H9 (cell line): ENCODE results near the gene LRRC58. TPM values are rescaled to one million over a fixed set of nuclear protein-coding genes. Genes with fewer than 3 reads are reported as not detected.

Experiments used
- DNase-seq: peaks from one replicate; pipeline ENCODE4 v3.0.0-alpha.2; 2017
- H2AFZ ChIP-seq: one replicate; pipeline ENCODE4 v1.6.1; 2013; ENCODE audit warnings: mild to moderate bottlenecking, low read length, control low read depth, moderate library complexity
- H2AK5ac ChIP-seq: 2 replicates; pipeline ENCODE4 v1.6.1; 2013; ENCODE audit warnings: low read length, control low read depth, mixed read lengths; ENCODE audit not compliant: insufficient read length
- H2BK120ac ChIP-seq: one replicate; pipeline ENCODE4 v1.6.1; 2013; ENCODE audit warnings: low read depth, mild to moderate bottlenecking, low read length, control low read depth, inconsistent platforms; ENCODE audit not compliant: poor library complexity, severe bottlenecking
- H2BK12ac ChIP-seq: 2 replicates; pipeline ENCODE4 v1.6.1; 2013; ENCODE audit warnings: low read length, control low read depth, mixed read lengths, low read depth; ENCODE audit not compliant: insufficient read length
- H2BK15ac ChIP-seq: 2 replicates; pipeline ENCODE4 v1.6.1; 2013; ENCODE audit warnings: low read depth, low read length, control low read depth
- H2BK20ac ChIP-seq: one replicate; pipeline ENCODE4 v1.6.1; 2013; ENCODE audit warnings: low read depth, mild to moderate bottlenecking, low read length, control low read depth, inconsistent platforms; ENCODE audit not compliant: poor library complexity, severe bottlenecking
- H2BK5ac ChIP-seq: 2 replicates; pipeline ENCODE4 v1.6.1; 2013; ENCODE audit warnings: low read length, control low read depth, mixed read lengths; ENCODE audit not compliant: insufficient read length
- H3K14ac ChIP-seq: 2 replicates; pipeline ENCODE4 v1.6.1; 2013; ENCODE audit warnings: low read length, control low read depth; ENCODE audit not compliant: insufficient read depth
- H3K18ac ChIP-seq: 2 replicates; pipeline ENCODE4 v1.6.1; 2013; ENCODE audit warnings: low read depth, mild to moderate bottlenecking, mixed read lengths, low read length, control low read depth; ENCODE audit not compliant: insufficient read length
- H3K23ac ChIP-seq: 2 replicates; pipeline ENCODE4 v1.6.1; 2013; ENCODE audit warnings: low read length, control low read depth, mixed read lengths, low read depth; ENCODE audit not compliant: insufficient read length
- H3K23me2 ChIP-seq: 2 replicates; pipeline ENCODE4 v1.6.1; 2013; ENCODE audit warnings: low read depth, mild to moderate bottlenecking, mixed read lengths, low read length, control low read depth; ENCODE audit not compliant: insufficient read length, poor library complexity, severe bottlenecking
- H3K27ac ChIP-seq: 2 replicates; pipeline ENCODE4 v1.5.1; 2013; ENCODE audit warnings: low read length, control low read depth, mixed read lengths, low read depth; ENCODE audit not compliant: insufficient read length
- H3K27me3 ChIP-seq: 2 replicates; pipeline ENCODE4 v1.6.1; 2013; ENCODE audit warnings: low read length, control low read depth, inconsistent platforms; ENCODE audit not compliant: insufficient read depth
- H3K4ac ChIP-seq: 2 replicates; pipeline ENCODE4 v1.6.1; 2013; ENCODE audit warnings: low read depth, mild to moderate bottlenecking, control low read depth, inconsistent platforms, low read length, moderate library complexity
- H3K4me1 ChIP-seq: 2 replicates; pipeline ENCODE4 v1.6.1; 2013; ENCODE audit warnings: low read length, control low read depth, inconsistent platforms; ENCODE audit not compliant: insufficient read depth
- H3K4me2 ChIP-seq: 2 replicates; pipeline ENCODE4 v1.6.1; 2013; ENCODE audit warnings: low read length, control low read depth, mixed read lengths; ENCODE audit not compliant: insufficient read length, insufficient read depth
- H3K56ac ChIP-seq: 2 replicates; pipeline ENCODE4 v1.6.1; 2013; ENCODE audit warnings: low read depth, mild to moderate bottlenecking, mixed read lengths, low read length, control low read depth; ENCODE audit not compliant: insufficient read length
- H3K79me1 ChIP-seq: 2 replicates; pipeline ENCODE4 v1.6.1; 2013; ENCODE audit warnings: low read depth, mild to moderate bottlenecking, moderate library complexity, low read length, control low read depth, inconsistent platforms; ENCODE audit not compliant: insufficient read depth, poor library complexity, severe bottlenecking
- H3K79me2 ChIP-seq: 2 replicates; pipeline ENCODE4 v1.6.1; 2013; ENCODE audit warnings: low read length, control low read depth, inconsistent platforms; ENCODE audit not compliant: insufficient read depth
- H3K9ac ChIP-seq: 2 replicates; pipeline ENCODE4 v1.6.1; 2013; ENCODE audit warnings: low read length, control low read depth, mixed read lengths; ENCODE audit not compliant: insufficient read length; ENCODE audit errors: extremely low read depth
- H3K9me3 ChIP-seq: one replicate; pipeline ENCODE4 v1.6.1; 2013; ENCODE audit warnings: low read depth, low read length, inconsistent platforms; ENCODE audit not compliant: control insufficient read depth
- H3T11ph ChIP-seq: one replicate; pipeline ENCODE4 v1.6.1; 2013; ENCODE audit warnings: mild to moderate bottlenecking, low read length, control low read depth, inconsistent platforms
- H4K20me1 ChIP-seq: one replicate; pipeline ENCODE4 v1.6.1; 2013; ENCODE audit not compliant: control insufficient read depth, insufficient read length, insufficient read depth
- H4K5ac ChIP-seq: 2 replicates; pipeline ENCODE4 v1.6.1; 2013; ENCODE audit warnings: low read depth, mild to moderate bottlenecking, mixed read lengths, low read length, control low read depth; ENCODE audit not compliant: insufficient read length
- H4K8ac ChIP-seq: replicated peaks from 2 replicates; pipeline ENCODE4 v1.6.1; 2013; ENCODE audit warnings: low read length, control low read depth, mixed read lengths, low read depth; ENCODE audit not compliant: insufficient read length
- H4K91ac ChIP-seq: 2 replicates; pipeline ENCODE4 v1.6.1; 2013; ENCODE audit warnings: low read depth, mild to moderate bottlenecking, moderate library complexity, mixed read lengths, low read length, control low read depth; ENCODE audit not compliant: insufficient read length
- H3K27ac Mint-ChIP-seq, 3 experiments: 2 replicates in 2 of 3; 3 replicates in 1 of 3; pipeline ENCODE4 v1.8.0; 2020 to 2021; ENCODE audit warnings: mixed read lengths in 3 of 3, mild to moderate bottlenecking in 1 of 3, moderate library complexity in 1 of 3
- H3K27me3 Mint-ChIP-seq: 2 replicates; pipeline ENCODE4 v1.8.0; 2021; ENCODE audit warnings: low read depth, mild to moderate bottlenecking, moderate library complexity, mixed read lengths
- H3K36me3 Mint-ChIP-seq, 3 experiments: 2 replicates in 2 of 3; 3 replicates in 1 of 3; pipeline ENCODE4 v1.8.0; 2020 to 2021; ENCODE audit warnings: low read depth in 3 of 3, mixed read lengths in 3 of 3; ENCODE audit not compliant: insufficient read depth in 1 of 3
- H3K4me1 Mint-ChIP-seq, 2 experiments: 2 replicates each; pipeline ENCODE4 v1.8.0; 2020; ENCODE audit warnings: mixed read lengths in 2 of 2
- H3K4me3 Mint-ChIP-seq, 2 experiments: 2 replicates in 1 of 2; 3 replicates in 1 of 2; pipeline ENCODE4 v1.8.0; 2020 to 2021; ENCODE audit warnings: mild to moderate bottlenecking in 2 of 2, mixed read lengths in 2 of 2, moderate library complexity in 1 of 2
- H3K9me3 Mint-ChIP-seq, 2 experiments: 2 replicates in 1 of 2; 3 replicates in 1 of 2; pipeline ENCODE4 v1.8.0; 2020; ENCODE audit warnings: mild to moderate bottlenecking in 2 of 2, mixed read lengths in 2 of 2, moderate library complexity in 1 of 2
- WGBS: extraction: QIAGEN DNeasy Blood & Tissue Kit; methylation state at CpG from one replicate; pipeline ENCODE4 v1.1.7; 2013; ENCODE audit warnings: missing lambda C conversion rate, low lambda C conversion rate, mixed read lengths; ENCODE audit not compliant: insufficient read length; ENCODE audit errors: extremely low coverage; 5-methylcytosine and 5-hydroxymethylcytosine counted together
- total RNA-seq: library from RNA; stranded (reverse); gene quantifications from 2 replicates; pipeline ENCODE4 v1.2.1, GENCODE V29; 2021
- TF ChIP-seq, protein P1 (sequence below): fragments of 200-600 bp; sonication (generic); conservative IDR thresholded peaks from 3 replicates; pipeline ENCODE4 v1.8.0; 2021; ENCODE audit warnings: antibody characterized with exemption, mild to moderate bottlenecking

LRRC58 gene
- total RNA-seq, 1 experiment from 2014 or later: 18.2 TPM

DNA sequence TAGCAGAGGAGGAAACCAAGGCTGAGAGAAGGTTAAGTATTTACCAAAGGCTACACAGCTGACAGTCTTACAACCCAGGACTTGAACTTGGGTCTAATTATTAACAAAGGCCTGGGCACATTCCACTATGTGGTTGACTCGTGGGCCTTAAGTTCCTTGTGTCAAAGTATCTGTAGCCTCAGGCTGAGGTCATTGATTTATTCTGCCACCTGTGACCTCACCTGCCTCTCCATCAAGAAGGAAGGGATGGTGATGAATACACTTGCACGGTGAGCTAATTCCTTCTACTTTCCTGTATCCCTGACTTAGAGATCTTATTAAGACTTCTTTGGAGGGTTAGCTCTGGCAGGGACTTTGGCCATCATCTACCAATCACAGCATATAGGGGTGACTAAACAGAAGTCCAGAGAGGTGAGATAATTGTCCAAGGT is 19.9 kb upstream of the LRRC58 start:
- no peak overlapping the region for H4K5ac ChIP-seq
- no peaks in the 10 kb centered on the region for H3K4me1 ChIP-seq
- H3K23me2 ChIP-seq: no peaks in the 10 kb centered on the region
- H3K4me2 ChIP-seq: no peak overlapping the region
- no peak overlapping the region for H3K4ac ChIP-seq
- Mint-ChIP-seq H3K4me3 (no peak overlapping the region), H3K36me3 (no peaks in the 10 kb centered on the region), H3K27me3 (peaks cover 5% of the 10 kb centered on the region), H3K9me3 (peaks cover 0 to 3% of the 10 kb centered on the region in 2 experiments; a peak in 3 of 5 replicates), H3K4me1 (no peaks in the 10 kb centered on the region), H3K27ac (no peak overlapping the region)
- H4K8ac ChIP-seq: no peak overlapping the region
- no peaks in the 10 kb centered on the region for H4K20me1 ChIP-seq
- H3K79me1 ChIP-seq: no peaks in the 10 kb centered on the region
- TF ChIP-seq, protein P1, sequence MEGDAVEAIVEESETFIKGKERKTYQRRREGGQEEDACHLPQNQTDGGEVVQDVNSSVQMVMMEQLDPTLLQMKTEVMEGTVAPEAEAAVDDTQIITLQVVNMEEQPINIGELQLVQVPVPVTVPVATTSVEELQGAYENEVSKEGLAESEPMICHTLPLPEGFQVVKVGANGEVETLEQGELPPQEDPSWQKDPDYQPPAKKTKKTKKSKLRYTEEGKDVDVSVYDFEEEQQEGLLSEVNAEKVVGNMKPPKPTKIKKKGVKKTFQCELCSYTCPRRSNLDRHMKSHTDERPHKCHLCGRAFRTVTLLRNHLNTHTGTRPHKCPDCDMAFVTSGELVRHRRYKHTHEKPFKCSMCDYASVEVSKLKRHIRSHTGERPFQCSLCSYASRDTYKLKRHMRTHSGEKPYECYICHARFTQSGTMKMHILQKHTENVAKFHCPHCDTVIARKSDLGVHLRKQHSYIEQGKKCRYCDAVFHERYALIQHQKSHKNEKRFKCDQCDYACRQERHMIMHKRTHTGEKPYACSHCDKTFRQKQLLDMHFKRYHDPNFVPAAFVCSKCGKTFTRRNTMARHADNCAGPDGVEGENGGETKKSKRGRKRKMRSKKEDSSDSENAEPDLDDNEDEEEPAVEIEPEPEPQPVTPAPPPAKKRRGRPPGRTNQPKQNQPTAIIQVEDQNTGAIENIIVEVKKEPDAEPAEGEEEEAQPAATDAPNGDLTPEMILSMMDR: no peak
- H2BK5ac ChIP-seq: no peak overlapping the region
- no peak overlapping the region for H2BK20ac ChIP-seq
- no peak overlapping the region for H3K9ac ChIP-seq
- H3T11ph ChIP-seq: no peak overlapping the region
- no peak overlapping the region for H4K91ac ChIP-seq
- H3K56ac ChIP-seq: no peak overlapping the region
- H2AK5ac ChIP-seq: no peak overlapping the region
- no peak overlapping the region for H3K18ac ChIP-seq
- no peak for DNase-seq
- no peak overlapping the region for H2BK120ac ChIP-seq
- no peaks in the 10 kb centered on the region for H3K27me3 ChIP-seq
- H2BK15ac ChIP-seq: no peak overlapping the region
- H3K23ac ChIP-seq: no peak overlapping the region
- no peaks in the 10 kb centered on the region for H3K79me2 ChIP-seq
- no CpG with 5 or more reads among the region's 2 CpGs for WGBS
- no peaks in the 10 kb centered on the region for H3K9me3 ChIP-seq
- H3K27ac ChIP-seq: no peak overlapping the region
- no peak overlapping the region for H3K14ac ChIP-seq
- no peak overlapping the region for H2BK12ac ChIP-seq
- no peak overlapping the region for H2AFZ ChIP-seq
